ENCODE results near the gene RFC1.
"Not testable (repeated sequence)": the region's sequence is repeated elsewhere in the genome, so short reads cannot be mapped to it uniquely, and the experiment has no call there.

RFC1 gene, protein sequence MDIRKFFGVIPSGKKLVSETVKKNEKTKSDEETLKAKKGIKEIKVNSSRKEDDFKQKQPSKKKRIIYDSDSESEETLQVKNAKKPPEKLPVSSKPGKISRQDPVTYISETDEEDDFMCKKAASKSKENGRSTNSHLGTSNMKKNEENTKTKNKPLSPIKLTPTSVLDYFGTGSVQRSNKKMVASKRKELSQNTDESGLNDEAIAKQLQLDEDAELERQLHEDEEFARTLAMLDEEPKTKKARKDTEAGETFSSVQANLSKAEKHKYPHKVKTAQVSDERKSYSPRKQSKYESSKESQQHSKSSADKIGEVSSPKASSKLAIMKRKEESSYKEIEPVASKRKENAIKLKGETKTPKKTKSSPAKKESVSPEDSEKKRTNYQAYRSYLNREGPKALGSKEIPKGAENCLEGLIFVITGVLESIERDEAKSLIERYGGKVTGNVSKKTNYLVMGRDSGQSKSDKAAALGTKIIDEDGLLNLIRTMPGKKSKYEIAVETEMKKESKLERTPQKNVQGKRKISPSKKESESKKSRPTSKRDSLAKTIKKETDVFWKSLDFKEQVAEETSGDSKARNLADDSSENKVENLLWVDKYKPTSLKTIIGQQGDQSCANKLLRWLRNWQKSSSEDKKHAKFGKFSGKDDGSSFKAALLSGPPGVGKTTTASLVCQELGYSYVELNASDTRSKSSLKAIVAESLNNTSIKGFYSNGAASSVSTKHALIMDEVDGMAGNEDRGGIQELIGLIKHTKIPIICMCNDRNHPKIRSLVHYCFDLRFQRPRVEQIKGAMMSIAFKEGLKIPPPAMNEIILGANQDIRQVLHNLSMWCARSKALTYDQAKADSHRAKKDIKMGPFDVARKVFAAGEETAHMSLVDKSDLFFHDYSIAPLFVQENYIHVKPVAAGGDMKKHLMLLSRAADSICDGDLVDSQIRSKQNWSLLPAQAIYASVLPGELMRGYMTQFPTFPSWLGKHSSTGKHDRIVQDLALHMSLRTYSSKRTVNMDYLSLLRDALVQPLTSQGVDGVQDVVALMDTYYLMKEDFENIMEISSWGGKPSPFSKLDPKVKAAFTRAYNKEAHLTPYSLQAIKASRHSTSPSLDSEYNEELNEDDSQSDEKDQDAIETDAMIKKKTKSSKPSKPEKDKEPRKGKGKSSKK

DNA sequence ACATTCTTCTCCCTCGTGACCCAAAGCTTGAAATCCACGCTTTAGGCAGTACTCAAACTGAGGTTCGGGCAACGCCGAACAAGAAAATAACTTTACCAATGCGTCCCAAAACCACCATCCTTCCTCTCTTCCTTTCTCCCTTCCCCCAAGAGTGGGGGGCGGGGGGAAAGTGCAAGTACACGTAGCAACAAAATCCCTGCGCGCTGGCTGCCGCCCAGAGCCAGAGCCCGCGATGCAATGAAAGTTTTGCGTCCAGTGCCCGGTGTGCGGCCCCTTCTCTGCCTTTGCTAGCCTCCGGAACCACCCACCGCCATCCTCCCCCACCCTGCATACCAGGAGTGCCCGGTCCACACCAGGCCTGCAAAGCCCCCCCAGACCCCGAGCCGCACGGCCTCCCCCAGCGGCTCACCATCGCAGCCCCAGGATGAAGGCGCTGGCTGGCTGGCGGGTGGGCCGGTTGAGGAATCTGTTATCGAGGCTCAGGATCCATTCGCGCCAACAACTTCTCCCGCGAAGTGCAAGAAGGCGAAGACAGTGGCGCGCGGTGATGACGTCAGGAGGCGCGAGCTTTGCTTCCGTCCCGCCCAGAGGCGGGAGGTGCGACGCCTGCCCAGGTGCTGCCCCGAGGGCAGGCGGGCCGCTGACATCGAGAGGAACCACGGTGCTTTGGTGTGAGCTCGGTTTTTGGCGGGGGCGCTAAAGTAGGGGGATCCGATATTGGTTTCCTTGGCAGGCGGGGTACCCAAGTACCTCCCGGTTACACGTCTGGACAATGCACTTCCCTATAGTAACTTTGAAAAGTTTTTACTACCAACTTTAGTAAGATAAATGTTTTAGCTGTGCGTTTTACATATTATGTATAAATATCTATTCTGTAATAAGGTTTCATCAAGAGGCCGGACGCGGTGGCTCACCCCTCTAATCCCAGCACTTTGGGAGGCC is at the start of gene RFC1:
RFC1 (minus strand) TSS at position 533 of the 942 bp plus-strand sequence; CDS start at position 412, 121 bp downstream.
- DNase-seq: peak; percentile 91

DNA sequence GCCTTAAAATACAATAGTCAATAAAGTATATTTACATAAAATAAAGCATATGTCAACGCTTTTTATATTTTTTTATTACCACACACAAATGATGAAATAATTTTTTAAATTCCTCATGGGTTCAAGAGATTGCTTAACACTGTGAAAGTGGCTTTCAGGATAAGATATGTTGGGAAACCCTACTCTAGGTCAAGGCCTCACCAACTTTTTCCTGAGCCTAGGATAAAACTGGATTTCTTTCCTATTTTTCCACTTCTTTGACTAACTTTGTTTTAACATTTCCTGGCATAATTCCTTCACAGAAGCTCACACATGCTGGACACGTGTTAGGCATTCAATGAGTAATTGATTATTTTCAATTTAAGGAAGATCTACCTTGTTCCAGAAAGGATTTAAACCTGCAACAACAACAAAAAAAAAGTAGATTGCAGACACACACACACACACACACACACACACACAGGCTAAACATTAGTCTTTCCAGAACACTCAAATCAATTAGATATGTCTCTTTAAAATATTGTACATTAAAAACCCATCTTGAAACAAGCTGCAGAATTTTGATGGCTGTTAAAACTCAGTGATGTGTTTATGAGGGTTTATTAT is 49.6 kb upstream of the RFC1 start:
- DNase-seq: no peak

DNA sequence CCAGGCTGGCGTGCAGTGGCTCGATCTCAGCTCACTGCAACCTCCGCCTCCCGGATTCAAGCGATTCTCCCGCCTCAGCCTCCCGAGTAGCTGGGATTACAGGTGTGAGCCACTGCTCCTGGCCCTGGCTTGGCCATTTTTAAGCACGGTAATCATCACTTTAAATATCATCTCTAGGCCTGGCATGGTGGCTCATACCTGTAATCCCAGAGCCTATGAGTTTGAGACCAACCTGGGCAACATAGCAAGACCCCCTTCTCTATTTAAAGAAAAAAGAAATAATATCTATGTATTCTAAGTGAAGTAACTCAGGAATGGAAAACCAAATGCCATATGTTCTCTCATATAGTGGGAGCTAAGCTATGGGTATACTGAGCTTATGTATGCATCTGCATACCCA is 45.4 kb upstream of the RFC1 start:
- not testable (repeated sequence) for DNase-seq

DNA sequence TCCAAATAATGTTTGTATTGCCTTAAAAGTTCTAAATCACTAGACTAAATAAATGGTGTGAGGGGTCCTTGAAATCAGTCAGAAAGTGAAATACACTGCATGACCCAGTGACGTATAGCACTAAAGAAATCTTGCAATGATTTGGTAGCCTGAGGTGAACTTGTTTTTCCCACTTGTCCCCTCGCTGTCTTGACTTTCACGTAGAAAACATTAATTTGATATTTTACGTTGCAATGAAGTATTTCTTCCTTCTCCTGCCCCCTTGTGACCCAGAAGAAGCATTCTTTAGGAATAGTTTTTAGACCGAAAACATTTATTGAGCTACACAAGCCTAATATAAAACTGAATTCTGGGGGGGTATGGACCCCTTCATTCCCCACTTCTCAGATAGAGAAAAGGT is 44.3 kb upstream of the RFC1 start:
- no peak for DNase-seq

DNA sequence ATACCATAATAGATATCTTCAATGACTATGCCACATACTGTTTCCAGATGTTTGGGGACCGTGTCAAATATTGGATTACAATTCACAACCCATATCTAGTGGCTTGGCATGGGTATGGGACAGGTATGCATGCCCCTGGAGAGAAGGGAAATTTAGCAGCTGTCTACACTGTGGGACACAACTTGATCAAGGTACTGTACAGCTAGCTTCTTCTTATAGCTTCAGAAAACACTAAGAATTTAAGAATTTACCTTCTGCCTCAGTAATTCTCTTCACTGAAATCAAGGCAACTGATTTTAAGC is 41.4 kb upstream of the RFC1 start:
- no peak for DNase-seq

DNA sequence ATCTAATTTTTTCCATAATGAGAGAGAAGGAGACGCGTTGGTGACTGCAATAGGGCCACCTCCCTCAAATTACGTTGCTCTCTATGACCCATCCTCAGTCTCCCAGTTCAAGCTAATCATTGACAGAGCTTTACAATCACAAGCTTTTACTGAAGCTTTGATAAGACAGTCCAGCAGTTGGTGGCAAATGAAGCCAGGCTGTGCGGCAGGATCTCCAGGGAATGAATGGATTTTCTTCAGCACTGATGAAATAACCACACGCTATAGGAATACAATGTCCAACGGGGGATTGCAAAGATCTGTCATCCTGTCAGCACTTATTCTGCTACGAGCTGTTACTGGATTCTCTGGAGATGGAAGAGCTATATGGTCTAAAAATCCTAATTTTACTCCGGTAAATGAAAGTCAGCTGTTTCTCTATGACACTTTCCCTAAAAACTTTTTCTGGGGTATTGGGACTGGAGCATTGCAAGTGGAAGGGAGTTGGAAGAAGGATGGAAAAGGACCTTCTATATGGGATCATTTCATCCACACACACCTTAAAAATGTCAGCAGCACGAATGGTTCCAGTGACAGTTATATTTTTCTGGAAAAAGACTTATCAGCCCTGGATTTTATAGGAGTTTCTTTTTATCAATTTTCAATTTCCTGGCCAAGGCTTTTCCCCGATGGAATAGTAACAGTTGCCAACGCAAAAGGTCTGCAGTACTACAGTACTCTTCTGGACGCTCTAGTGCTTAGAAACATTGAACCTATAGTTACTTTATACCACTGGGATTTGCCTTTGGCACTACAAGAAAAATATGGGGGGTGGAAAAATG is 40.8 kb upstream of the RFC1 start, which contains the start of gene KLB:
KLB (plus strand) TSS at position 168 of the 821 bp plus-strand sequence; CDS start at position 188, 20 bp downstream.
- peak; percentile 33 for DNase-seq

DNA sequence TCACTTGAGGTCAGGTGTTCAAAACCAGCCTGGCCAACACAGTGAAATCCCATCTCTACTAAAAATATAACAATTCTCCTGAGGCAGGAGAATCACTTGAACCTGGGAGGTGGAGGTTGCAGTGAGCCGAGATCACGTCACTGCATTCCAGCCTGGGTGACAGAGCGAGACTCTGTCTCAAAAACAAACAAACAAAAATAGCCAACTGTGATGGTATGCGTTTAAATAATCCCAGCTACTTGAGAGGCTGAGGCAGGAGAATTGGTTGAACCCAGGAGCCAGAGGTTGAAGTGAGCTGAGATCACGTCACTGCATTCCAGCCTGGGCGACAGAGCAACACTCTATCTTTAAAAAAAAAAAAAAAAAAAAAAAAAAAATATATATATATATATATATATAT is 35.5 kb upstream of the RFC1 start:
- DNase-seq: not testable (repeated sequence)

DNA sequence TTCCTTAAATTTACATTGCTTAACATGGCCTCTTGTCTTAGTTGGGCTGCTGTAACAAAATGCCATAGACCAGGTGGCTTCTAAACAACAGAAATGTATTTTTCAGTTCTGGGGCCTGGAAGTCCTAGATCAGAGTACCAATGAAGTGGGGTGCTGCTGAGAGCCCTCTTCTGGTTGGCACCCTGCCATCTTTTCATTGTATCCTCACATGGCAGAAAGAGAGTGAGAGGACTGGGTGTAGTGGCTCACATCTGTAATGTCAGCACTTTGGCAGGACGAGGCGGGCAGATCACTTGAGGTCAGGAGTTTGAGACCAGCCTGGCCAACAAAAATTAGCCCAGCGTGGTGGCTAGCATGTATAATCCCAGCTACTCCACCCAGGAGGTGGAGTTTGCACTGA is 28.5 kb upstream of the RFC1 start:
- no peak for DNase-seq

DNA sequence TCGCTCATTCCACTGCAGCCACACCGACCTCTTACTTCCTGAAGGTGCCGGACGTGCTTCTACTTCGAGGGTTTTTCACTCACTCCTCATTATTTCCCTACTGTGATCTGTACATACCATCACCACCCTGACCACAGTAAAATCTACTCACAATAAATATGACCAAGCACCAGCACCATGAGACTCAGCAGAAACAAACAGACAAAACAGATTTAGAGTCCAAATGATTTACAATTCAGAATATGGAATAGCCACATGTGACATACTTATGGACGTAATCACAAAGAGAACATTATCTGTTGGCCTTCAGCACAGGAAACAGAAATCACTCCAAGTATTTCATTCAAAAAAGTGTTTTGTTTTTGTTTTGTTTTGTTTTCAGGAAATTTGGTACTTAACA is 24.4 kb upstream of the RFC1 start:
- no peak for DNase-seq

DNA sequence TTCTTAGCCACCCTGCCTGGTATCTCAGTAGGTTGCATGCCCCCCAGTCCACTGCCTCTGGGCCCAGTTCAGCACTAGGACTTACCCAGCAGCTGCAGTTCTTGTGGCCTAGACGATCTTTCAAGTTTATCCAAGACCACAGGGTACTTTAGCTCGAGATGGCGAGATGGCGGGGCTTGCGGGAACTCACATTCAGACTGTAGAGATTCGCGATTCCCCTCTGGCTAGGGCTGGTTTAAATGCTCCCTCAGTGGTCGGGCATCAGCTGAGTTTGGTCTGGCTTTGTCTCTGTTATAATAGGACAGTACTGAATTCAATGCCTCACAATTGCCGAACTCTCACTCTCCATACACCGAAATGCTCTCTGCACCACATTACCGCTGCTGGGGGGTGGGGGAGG is 18.4 kb upstream of the RFC1 start:
- no peak for DNase-seq

DNA sequence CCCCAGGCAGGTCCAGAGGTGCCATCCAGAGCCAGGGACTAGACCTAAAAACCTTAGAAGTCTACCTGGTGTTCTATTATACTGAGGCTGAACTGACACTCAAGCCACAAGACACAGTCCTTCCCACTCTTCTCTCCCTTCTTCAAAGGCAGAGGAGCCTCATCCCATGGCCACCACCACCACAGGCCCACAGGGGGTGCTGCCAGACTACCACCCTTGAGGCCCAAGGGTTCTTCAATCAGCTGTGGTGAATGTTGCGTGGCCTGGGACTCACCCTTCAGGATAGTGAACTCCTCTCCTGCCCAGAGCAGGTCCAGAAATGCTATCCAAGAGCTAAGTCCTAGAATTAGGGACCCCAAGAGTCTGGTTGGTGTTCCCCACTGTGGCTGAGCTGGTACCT is 17.5 kb upstream of the RFC1 start:
- no peak for DNase-seq

DNA sequence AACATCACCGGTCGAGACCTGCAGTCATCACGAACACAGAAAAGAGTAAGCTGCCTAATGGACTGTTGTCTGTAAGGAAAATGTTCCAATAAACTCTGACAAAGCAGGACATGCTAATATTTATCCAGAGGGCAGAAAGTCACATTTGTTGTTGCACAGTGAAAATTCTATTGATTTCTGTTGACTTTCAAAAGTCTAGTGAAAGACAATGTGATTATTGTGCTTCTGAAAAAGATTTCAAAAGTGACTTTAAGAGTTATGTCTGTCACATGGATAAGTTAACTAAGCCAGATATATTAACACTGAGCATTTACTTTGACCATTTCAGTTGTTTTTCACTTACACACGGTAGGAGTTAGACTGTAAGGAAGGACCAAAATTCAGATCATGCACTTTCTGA is 9.3 kb upstream of the RFC1 start:
- no peak for DNase-seq

DNA sequence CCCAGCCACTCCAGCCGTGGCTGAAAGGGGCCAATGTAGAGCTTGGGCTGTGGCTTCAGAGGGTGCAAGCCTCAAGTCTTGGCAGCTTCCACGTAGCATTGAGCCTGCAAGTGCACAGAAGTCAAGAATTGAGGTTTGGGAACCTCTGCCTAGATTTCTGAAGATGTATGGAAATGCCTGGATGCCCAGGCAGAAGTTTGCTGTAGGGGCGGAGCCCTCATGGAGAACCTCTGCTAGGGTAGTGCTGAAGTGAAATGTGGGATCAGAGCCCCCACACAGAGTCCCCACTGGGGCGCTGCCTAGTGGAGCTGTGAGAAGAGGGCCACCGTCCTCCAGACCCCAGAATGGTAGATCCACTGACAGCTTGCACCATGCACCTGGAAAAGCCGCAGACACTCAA is 5.0 kb upstream of the RFC1 start:
- not testable (repeated sequence) for DNase-seq

DNA sequence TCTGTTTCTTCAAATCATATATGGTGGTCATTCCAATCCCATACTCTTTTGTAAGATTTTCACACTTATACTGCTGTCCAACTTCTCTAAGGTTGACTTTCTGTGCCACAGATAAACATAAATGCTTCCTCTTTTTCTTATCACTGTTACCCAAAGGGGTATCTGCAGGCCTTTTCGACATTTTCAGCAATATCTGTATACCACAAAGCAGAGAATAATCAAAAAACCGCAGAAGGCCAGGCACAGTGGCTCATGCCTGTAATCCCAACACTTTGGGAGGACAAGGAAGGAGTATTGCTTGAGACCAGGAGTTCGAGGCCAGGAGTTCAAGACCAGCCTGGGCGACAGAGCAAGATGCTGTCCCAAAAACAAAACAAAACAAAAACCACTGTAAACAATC is 3.1 kb upstream of the RFC1 start:
- no peak for DNase-seq

DNA sequence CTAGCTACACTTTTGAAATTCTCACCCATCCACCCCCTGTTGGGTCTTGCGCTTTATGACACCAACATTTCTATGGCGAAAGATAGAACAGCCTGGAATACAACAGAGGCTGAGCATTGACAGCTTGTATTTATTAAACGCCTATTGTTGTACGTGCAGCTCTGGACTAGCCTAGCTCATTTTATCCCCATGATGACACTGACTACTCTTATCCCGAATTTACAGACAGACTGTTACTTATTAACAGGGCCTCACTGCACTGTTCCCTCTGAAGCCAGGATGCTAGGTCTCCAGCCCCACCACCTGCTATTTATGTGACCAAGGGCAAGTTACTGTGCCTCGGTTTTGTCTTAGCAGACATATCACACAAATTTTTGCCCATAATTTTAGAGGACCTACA is 1.0 kb upstream of the RFC1 start:
- no peak for DNase-seq

DNA sequence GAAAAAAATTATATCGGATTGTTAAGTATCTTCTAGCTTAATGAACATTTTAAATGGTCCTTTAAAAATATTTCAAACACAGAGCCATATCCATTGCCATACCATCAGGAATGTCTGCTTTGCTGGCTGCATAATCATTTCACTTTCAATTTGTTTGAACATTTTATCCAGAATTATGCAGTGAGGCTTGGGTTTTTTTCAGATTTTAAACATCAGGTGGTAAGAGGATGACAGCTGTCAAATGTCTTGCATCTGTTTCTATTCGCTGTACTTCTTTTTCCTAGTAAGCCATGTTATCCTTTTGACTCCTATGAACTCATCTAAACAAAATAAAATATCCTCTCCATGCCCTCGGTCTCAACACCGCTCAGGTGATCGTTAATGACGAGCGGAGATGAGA is 802 bp downstream of the RFC1 start:
- peak; percentile 43 for DNase-seq

DNA sequence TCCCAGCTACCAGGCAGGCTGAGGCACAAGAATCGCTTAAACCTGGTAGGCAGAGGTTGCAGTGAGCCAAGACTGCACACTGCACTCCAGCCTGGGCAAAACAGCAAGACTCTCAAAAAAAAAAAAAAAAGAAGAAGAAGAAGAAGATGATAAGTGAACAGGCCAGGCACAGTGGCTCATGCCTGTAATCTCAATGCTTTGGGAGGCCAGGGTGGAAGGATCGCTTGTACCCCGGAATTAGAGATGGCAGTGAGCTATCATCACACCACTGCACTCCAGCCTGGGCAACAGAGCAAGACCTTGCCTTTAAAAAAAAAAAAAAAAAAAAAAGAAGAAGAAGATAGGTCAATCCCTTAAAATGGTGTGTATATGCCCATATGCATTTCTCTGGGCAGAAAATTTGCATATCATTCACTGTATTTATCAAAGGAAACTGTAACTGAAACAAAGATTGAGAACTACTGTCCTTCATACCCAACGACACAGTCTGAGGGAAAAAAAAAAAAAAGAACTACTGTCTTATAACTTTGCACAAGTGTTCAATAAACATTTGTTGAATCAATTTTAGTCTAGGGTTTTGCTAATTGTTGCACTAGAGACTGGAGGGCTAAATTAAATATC is 2.3 kb downstream of the RFC1 start:
- DNase-seq: no peak

DNA sequence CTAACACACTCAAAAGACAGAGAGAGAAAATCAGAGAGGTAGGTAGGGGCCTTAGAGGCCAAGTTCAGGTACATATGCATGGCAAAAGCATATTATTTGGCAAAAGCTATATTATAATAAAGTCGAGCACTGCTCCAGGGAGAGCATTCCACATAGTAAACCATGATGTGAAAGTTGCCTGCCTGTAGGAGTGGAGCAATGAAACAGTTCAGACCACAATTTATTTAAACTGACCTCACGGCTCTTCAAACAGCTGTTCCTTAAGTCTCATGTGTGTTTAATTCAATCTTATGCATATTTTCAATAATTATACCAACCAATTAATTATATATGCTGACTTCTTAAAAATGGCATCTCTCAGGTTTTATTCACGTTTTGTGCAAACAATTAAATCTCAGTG is 3.3 kb downstream of the RFC1 start:
- no peak for DNase-seq

DNA sequence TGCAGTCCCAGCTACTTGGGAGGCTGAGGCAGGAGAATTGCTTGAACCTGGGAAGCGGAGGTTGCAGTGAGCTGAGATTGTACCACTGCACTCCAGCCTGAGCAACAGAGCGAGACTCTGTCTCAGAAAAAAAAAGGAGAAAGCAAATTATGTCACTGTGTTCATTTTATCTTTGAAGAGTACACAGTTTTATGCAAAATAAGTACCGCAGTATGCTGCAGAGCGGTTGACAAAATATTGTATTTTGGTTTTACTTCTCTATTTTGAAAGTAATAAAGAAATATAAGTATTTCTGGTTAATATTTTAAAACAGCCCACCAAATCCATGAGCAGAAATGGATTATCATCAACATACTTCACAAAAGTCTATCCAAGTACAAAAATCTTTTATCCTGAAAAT is 5.6 kb downstream of the RFC1 start:
- not testable (repeated sequence) for DNase-seq

DNA sequence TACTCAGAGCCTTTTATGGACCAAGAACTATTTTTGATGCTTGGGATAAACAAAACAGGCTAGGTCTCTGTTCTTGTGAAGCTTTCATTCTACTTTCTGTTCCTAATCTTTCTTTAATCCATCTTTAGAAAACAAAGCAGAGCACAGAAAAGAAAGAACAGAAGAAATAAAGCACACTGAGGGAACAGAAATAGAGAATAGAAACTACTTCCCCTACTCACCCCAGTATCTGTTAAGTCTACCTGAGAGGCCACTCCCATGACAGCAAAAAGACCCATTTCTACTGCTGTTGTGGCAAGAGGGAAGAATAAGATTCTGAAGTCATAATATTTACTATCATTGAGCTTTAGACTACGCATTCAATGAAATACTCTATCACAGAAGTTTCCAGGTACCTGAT is 9.2 kb downstream of the RFC1 start:
- no peak for DNase-seq

DNA sequence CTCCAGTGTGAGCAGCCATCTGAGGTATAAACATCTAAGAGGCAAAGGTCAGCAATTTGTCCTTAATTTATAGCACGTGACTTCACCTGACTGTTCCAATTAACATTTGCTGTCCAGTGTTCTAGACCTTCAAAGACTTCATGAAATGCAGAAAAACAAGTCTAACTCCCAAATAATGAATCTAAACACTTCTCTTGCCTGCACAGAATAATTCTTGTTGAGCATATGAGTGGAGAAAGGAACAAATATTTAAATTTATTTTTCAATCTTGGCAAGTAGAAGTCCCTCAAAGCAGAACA is 12.0 kb downstream of the RFC1 start:
- no peak for DNase-seq
